Measurements from ENCODE around the gene PIK3CB.

Gene PIK3CB

GRCh38 chr3:138834596-138835396 is at the start of gene PIK3CB:
PIK3CB (minus strand) TSS chr3:138834928; CDS start chr3:138759343, 75,585 bp downstream.
- DNase-seq (ENCODE audit: low read depth) = peak; percentile 58

- no peak for DNase-seq (ENCODE audit: low read depth)
Observed at GRCh38 chr3:138881233-138881632, 46.5 kb upstream of the PIK3CB start.

GRCh38 chr3:138879541-138880380 is 45.0 kb upstream of the PIK3CB start:
- DNase-seq (ENCODE audit: low read depth) = no peak

GRCh38 chr3:138877226-138877625 is 42.5 kb upstream of the PIK3CB start:
- peak; percentile 59 for DNase-seq (ENCODE audit: low read depth)

GRCh38 chr3:138875754-138876664 is 41.3 kb upstream of the PIK3CB start:
- DNase-seq (ENCODE audit: low read depth) = peak; percentile 97

- DNase-seq (ENCODE audit: low read depth) = no peak
Observed at GRCh38 chr3:138875096-138875753, 40.5 kb upstream of the PIK3CB start.

GRCh38 chr3:138873471-138874278 is 38.9 kb upstream of the PIK3CB start:
- DNase-seq (ENCODE audit: low read depth) = no peak

GRCh38 chr3:138872632-138873031 is 37.9 kb upstream of the PIK3CB start:
- no peak for DNase-seq (ENCODE audit: low read depth)

- no peak for DNase-seq (ENCODE audit: low read depth)
Observed at GRCh38 chr3:138867996-138868395, 33.3 kb upstream of the PIK3CB start.

- DNase-seq (ENCODE audit: low read depth) = no peak
Observed at GRCh38 chr3:138863776-138864113, 29.0 kb upstream of the PIK3CB start.

GRCh38 chr3:138862924-138863775 is 28.4 kb upstream of the PIK3CB start:
- DNase-seq (ENCODE audit: low read depth) = peak; percentile 25

GRCh38 chr3:138862531-138862923 is 27.8 kb upstream of the PIK3CB start:
- DNase-seq (ENCODE audit: low read depth) = no peak

GRCh38 chr3:138861798-138862197 is 27.1 kb upstream of the PIK3CB start:
- DNase-seq (ENCODE audit: low read depth) = no peak

GRCh38 chr3:138856799-138857198 is 22.1 kb upstream of the PIK3CB start:
- no peak for DNase-seq (ENCODE audit: low read depth)

GRCh38 chr3:138854940-138855339 is 20.2 kb upstream of the PIK3CB start:
- no peak for DNase-seq (ENCODE audit: low read depth)

GRCh38 chr3:138854204-138854603 is 19.5 kb upstream of the PIK3CB start:
- no peak for DNase-seq (ENCODE audit: low read depth)

- DNase-seq (ENCODE audit: low read depth) = no peak
Observed at GRCh38 chr3:138850151-138850550, 15.4 kb upstream of the PIK3CB start.

- no peak for DNase-seq (ENCODE audit: low read depth)
Observed at GRCh38 chr3:138849222-138849940, 14.7 kb upstream of the PIK3CB start.

- DNase-seq (ENCODE audit: low read depth) = no peak
Observed at GRCh38 chr3:138848696-138849095, 14.0 kb upstream of the PIK3CB start.

Data from CMK (cell line).